GM21717 (cell line): Measurements from ENCODE around the gene ELAVL4.
"Not testable (repeated sequence)": the region's sequence is repeated elsewhere in the genome, so short reads cannot be mapped to it uniquely, and the experiment has no call there.

Experiments used
- ATAC-seq: cut with Tn5 transposase; IDR thresholded peaks from one replicate; pipeline ENCODE4 v1.9.1; 2021; ENCODE audit warnings: mild to moderate bottlenecking, moderate library complexity; ENCODE audit not compliant: unreplicated experiment

Gene ELAVL4

GRCh38 chr1:50123071-50123470 lies 14.4 kb downstream of the ELAVL4 start:
- ATAC-seq = no peak

GRCh38 chr1:50126927-50127715 lies 18.4 kb downstream of the ELAVL4 start:
- no peak for ATAC-seq

GRCh38 chr1:50129201-50129600 lies 20.5 kb downstream of the ELAVL4 start:
- ATAC-seq = no peak

GRCh38 chr1:50132347-50132894 lies 23.7 kb downstream of the ELAVL4 start:
- ATAC-seq = no peak

- no peak for ATAC-seq
Observed at GRCh38 chr1:50135716-50136115, 27.0 kb downstream of the ELAVL4 start.

GRCh38 chr1:50139339-50140181 lies 30.8 kb downstream of the ELAVL4 start:
- no peak for ATAC-seq

- no peak for ATAC-seq
Observed at GRCh38 chr1:50140182-50140447, 31.4 kb downstream of the ELAVL4 start.

- ATAC-seq = no peak
Observed at GRCh38 chr1:50147191-50147850, 38.6 kb downstream of the ELAVL4 start.

- no peak for ATAC-seq
Observed at GRCh38 chr1:50148142-50148923, 39.6 kb downstream of the ELAVL4 start.

- ATAC-seq = no peak
Observed at GRCh38 chr1:50152236-50152635, 43.5 kb downstream of the ELAVL4 start.

GRCh38 chr1:50155541-50155940 lies 46.8 kb downstream of the ELAVL4 start:
- ATAC-seq = no peak

- ATAC-seq = no peak
Observed at GRCh38 chr1:50156241-50157010, 47.7 kb downstream of the ELAVL4 start.

GRCh38 chr1:50157306-50157941 lies 48.7 kb downstream of the ELAVL4 start:
- ATAC-seq = no peak

- no peak for ATAC-seq
Observed at GRCh38 chr1:50158421-50158820, 49.7 kb downstream of the ELAVL4 start.

GRCh38 chr1:50163680-50164079 lies 55.0 kb downstream of the ELAVL4 start:
- no peak for ATAC-seq

- not testable (repeated sequence) for ATAC-seq
Observed at GRCh38 chr1:50166351-50166750, 57.6 kb downstream of the ELAVL4 start.

- ATAC-seq = no peak
Observed at GRCh38 chr1:50172299-50172698, 63.6 kb downstream of the ELAVL4 start.

GRCh38 chr1:50174101-50174500 lies 65.4 kb downstream of the ELAVL4 start:
- no peak for ATAC-seq
